LNCaP clone FGC (cell line): ENCODE measurements around the gene SAMD4A.

Experiments used
- DNase-seq: peaks from one replicate; pipeline ENCODE4 v3.0.0-alpha.2; 2011; ENCODE audit warnings: low read depth
- H3K4me3 ChIP-seq: 2 replicates; pipeline ENCODE4 v1.5.1; 2011; ENCODE audit warnings: mild to moderate bottlenecking, low read depth, low read length, control low read depth
- TF ChIP-seq, protein P1 (sequence below): IDR thresholded peaks from 2 replicates; pipeline ENCODE4 v1.5.1; 2012; ENCODE audit warnings: mild to moderate bottlenecking; ENCODE audit not compliant: control insufficient read depth, insufficient read depth; ENCODE audit errors: extremely low read depth

Gene SAMD4A

DNA sequence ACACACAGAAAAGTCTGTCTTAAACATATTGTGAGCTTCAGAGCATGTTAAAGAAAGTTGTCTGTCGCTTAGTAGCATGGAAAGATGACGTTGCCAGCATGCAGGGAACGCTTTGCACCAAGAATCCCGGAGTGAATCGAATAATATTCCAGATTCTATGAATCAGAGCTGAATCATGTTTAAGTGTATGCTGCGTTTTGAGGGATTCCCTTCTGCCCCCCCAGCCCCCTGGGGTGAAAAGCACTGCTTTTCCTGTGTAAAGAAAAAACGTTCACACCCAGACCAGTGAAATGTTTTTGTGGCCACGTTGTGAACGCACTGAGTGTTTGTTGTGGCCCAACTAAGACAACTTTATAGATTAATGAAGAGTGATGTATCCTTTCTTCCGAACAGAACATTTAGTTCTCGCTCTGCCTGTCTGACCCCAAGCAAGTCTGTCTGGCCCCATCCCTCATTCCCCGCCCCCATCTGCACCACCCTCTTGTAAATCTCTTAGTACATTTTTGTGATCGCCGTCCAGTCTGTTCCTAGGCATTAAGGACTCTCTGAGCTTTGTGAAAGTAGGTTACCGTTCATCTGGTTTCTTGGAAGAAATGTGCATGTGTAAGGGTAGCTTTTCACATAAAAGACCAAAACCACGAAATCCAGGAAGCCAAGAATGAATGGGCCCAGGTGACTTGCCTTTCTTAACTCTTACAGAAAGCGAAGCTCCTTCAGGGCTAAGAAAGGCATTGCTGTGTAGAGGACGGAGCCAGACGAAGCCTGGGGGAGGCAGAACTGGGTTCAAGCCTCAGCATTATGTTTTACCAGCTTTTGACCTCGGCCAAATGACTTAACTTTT is 103.0 kb downstream of the SAMD4A start:
- TF ChIP-seq, protein P1, sequence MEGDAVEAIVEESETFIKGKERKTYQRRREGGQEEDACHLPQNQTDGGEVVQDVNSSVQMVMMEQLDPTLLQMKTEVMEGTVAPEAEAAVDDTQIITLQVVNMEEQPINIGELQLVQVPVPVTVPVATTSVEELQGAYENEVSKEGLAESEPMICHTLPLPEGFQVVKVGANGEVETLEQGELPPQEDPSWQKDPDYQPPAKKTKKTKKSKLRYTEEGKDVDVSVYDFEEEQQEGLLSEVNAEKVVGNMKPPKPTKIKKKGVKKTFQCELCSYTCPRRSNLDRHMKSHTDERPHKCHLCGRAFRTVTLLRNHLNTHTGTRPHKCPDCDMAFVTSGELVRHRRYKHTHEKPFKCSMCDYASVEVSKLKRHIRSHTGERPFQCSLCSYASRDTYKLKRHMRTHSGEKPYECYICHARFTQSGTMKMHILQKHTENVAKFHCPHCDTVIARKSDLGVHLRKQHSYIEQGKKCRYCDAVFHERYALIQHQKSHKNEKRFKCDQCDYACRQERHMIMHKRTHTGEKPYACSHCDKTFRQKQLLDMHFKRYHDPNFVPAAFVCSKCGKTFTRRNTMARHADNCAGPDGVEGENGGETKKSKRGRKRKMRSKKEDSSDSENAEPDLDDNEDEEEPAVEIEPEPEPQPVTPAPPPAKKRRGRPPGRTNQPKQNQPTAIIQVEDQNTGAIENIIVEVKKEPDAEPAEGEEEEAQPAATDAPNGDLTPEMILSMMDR = no peak

DNA sequence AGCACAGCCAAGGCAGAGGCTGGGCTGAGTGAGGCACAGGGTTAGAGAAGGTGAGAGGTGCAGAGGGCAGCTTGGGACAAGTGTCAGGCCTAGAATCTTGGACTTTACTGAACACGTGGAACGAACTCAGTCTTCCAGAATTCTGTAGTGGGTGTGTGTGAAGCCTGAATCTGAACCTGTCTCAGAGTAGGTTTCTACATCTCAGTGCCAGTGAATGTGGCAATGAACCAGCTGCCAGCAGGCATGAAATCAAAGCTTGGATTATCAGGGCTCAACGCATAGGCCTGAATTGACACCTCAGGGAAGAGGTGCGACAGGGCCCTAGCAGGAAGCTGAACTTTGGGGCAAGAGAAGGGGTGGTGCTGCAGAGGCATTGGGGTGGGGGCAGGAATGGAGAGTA is 104.6 kb downstream of the SAMD4A start:
- DNase-seq = no peak
- TF ChIP-seq, protein P1 = no peak
- H3K4me3 ChIP-seq = no peak overlapping the region

More for the DNA sequence above, 103.0 kb downstream of the SAMD4A start:
- DNase-seq = no peak
- no peak overlapping the region for H3K4me3 ChIP-seq

DNA sequence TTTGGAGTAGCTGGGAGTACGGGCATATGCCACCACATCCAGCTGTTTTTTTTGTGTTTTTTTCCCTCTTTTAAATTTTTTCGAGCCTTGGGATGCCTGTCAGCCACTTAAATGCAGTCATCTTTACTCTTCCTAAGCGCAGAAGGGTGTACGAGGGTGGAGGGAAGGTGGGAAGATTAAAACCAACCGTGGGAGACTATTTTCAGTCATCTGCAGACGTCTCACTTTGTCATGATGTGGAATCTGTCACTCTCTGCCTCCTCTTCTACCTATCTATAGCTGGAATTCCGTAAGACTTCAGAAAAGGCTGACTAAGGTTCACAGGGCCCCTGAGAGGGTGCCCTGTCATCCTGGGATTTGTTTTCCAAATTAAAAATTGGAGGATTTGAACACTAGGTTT is 105.3 kb downstream of the SAMD4A start:
- DNase-seq = no peak
- H3K4me3 ChIP-seq = no peak overlapping the region

DNA sequence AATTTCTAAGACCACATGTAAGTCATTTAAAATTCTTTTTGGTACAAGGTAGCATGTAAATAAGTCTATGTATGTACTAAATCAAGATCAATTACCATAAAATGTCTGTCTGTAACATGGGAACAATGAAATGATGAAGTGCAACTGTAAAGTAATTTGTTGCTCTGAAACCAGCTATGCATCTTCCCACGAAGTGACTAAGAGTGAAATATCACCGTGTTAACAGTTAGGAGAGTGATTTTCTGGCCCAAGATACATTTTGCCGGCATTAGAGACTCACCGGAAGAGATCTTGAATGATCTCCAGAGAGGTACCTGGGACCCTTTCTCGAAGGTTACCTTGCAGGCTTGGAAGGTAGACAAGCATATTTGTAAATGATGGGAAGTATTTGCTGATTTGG is 105.8 kb downstream of the SAMD4A start:
- TF ChIP-seq, protein P1 = no peak
- H3K4me3 ChIP-seq = no peak overlapping the region
- DNase-seq = no peak

More for the DNA sequence above, 105.3 kb downstream of the SAMD4A start:
- TF ChIP-seq, protein P1 = no peak

DNA sequence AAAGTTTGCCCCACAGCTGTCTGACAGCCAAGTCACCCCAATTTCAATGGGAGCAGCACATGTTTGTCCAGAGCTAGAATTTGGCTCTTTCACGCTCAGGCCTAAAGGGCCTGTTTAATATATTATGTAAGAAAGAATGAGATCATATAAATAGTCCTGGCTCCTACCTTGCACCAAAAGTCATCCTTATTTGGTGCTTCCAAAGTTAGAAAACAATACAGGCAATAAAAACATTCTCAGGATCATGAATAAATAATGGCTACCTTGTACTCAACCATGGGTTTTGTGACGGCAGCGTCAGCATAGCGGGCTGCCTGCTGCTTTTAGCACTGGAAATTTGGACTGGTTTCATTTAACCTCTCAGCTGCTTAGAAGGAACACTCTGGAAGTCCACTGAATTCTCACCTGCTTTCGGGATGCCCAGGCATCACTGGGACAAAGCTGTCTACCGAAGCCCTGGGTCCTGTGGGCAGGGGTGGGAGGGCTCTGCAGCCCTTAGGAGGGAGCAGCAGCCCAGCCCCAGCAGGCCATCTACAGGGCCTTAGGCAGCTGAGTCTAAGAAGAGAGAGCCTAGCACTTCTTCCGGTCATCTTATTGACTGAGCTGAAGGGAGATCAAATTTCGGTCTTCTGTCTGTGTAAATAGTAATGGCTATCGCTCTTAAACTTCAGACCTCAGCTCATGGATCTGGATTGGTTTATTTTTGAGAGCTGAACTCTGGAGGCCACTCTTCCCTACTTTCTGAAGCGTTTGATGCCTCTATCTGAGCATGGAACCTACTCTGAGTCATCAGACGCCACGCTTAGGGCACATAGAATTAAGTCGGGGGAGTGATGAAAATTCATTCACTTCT is 106.5 kb downstream of the SAMD4A start:
- no peak overlapping the region for H3K4me3 ChIP-seq
- TF ChIP-seq, protein P1 = no peak
- DNase-seq = no peak

DNA sequence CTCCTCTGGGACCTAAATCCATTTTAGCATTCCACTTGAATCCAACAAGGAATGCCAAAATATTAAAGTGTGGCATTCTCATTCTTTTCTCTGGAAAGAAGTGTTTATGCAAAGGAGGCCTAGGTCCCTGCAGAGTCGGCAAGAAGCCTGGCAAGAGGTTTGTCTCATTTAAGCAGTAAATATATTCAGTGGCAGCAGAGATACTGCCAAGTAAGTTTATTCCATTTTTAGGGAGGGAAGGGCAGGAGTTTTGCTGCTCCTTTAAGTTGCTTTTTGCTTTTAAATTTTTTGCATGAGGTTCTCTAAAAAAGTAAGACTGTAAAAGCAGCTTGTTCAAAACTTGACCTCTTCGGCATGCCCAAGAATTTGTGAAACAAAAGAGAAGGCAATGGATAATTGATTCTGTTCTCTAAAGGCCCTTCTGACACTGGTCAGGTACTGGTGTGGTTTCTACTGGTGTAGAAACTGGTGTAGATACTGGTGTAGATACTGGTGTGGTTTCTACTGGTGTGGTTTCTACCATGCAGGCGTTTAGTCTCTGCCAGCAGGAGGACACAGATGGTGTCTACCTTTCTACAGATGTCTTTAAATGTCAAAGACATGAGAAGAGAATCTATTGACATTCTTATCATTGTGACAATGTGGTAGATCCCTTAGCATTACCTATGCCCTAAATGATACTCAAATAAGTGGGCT is 107.3 kb downstream of the SAMD4A start:
- TF ChIP-seq, protein P1 = no peak
- no peak overlapping the region for H3K4me3 ChIP-seq
- DNase-seq = no peak
